Superior temporal gyrus (tissue), 1 donor: ENCODE data around the gene CFAP141.
"Not testable (repeated sequence)": the region's sequence is repeated elsewhere in the genome, so short reads cannot be mapped to it uniquely, and the experiment has no call there.

ENCODE experiments used
- DNase-seq: peaks from one replicate; pipeline ENCODE4 v3.0.0-alpha.2; 2016; ENCODE audit errors: extremely low spot score

CFAP141 gene

DNA sequence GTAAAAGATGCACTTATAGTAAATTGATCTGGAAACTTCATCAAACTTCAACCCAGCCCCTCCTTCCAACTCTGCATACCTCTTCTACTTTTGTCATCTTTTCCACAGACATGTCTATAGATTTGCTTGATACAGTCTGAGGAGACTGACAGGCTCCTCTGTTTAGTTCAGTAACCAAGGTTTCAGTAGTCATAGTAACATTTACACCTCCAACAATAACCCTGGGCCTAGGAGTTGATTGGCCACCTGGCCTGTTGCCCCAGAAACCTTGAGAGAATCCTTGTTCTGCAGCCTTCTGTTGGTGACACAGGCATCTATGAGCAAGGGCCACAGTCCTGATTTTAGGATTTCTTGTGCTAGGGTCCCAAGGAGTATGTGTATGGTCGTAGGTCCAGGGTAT, at the start of gene CFAP141:
Gene CFAP141 (minus strand): TSS at position 138 of the 400 bp plus-strand sequence. CDS start 26 bp downstream, at position 112.
- no peak for DNase-seq

GRCh38 chr1:154253671-154254070, 47.5 kb upstream of the CFAP141 start:
- DNase-seq = no peak

GRCh38 chr1:154241703-154242351, 35.7 kb upstream of the CFAP141 start:
- DNase-seq = no peak

GRCh38 chr1:154240294-154240833, 34.2 kb upstream of the CFAP141 start:
- no peak for DNase-seq

- DNase-seq = no peak
Measured at GRCh38 chr1:154239491-154239890, 33.4 kb upstream of the CFAP141 start.

DNA sequence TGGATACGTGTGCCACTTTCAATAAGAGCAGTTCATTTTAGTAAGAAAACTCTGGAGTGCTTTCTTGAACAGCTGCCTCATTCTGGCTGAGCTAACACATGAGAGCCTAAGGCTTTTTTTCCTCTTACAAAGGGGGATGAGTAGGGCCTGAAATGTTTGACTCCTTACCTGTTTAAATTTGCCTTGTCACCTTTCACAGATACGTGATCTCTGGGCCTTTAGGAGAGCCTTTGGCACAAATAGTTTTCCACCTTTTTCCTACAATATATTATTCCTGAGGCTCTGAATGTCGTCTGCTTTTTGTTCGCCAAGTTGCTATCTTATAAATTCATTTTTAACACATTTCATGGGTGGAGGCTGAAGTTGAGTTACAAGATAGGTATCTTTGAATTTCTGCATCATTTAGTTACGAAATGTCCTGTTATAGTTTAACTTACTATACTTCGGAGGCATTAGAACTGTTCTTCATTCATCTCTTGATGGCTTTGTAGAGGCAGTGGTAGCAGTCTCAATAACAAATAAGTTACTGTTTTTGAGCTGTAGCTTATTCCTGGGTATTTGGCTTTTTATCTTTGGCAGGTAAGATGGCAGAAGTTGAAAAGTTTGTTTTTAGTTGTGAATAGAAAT, 31.9 kb upstream of the CFAP141 start:
- no peak for DNase-seq

- no peak for DNase-seq
Measured at GRCh38 chr1:154237435-154237834, 31.3 kb upstream of the CFAP141 start.

DNA sequence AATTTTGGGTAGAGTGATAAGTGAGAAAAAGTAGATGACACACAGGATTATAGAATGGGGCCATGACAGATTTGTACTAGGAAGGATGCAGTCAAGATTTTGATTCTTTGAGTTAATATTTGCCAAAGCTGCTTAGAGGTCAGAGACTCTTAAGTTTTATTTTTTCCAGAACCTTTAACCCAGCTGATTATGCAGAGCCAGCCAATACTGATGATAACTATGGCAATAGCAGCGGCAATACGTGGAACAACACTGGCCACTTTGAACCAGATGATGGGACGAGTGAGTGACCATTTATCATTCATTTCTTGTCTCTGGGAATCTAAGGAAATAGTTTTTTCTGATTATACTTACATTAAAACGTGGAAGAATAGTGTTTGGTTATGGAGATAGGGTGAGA, 30.7 kb upstream of the CFAP141 start:
- no peak for DNase-seq

- not testable (repeated sequence) for DNase-seq
Measured at GRCh38 chr1:154233127-154233526, 27.0 kb upstream of the CFAP141 start.

GRCh38 chr1:154231112-154231511, 25.0 kb upstream of the CFAP141 start:
- DNase-seq = not testable (repeated sequence)

- no peak for DNase-seq
Measured at GRCh38 chr1:154225370-154225769, 19.2 kb upstream of the CFAP141 start.

DNA sequence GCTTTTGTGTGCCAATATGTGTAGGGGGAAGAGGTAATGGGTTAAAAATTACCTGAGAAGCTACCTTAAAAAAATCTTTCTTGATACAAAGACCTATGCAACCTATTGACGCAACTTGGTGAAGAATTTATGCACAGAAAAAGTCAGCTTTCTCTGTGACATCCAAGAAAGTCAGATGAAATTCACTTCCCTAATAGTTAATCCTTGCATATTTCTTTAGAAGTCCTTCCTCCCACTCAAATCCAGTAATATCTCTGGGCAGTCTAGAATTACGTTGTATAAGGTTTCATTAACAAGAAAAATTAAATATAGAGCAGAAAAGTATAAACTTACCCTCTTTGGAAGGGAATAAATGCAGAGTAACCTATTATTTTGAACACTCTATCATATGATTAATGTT, 17.5 kb upstream of the CFAP141 start:
- no peak for DNase-seq

- no peak for DNase-seq
Measured at GRCh38 chr1:154222918-154223317, 16.8 kb upstream of the CFAP141 start.

GRCh38 chr1:154222518-154222917, 16.4 kb upstream of the CFAP141 start:
- DNase-seq = no peak

DNA sequence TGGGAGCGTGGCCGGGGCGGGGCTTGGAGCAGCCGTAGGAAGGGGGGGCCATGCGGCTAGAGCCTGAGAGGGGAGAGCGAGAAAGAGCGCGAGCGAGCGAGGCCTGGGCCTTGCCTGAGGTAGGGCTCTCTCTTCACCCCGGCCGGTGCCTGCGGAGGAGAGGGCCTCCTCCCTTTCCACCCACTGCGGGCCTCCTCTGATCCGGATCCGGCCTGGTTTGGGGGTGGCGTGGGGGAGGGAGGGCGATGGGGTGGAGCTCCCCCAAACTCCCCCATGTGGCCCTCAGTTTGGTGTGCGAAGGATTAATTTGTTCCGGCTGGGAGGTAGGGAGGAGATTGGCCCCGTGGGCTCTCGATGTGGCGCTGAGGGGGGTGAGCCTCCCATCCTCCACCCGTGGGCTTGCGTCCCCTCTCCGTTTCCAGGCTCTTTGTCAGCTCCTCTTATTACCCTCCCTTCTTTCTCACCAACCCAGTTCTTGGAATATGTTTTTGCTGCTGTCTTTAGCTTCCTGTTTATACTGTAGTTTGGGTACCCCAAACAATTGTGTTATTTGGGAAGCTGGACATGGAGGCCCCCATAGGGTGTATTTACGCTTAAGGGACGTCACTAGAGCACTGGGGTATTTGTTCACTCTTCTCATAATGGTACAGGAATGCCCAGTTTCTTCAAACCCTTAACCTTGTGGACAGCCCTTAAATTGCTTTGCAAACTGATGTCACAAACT, 15.3 kb upstream of the CFAP141 start:
- peak; percentile 40 for DNase-seq

GRCh38 chr1:154220970-154221277, 14.8 kb upstream of the CFAP141 start:
- DNase-seq = no peak

GRCh38 chr1:154220071-154220969, 14.2 kb upstream of the CFAP141 start, which contains the start of gene UBAP2L:
UBAP2L (plus strand) TSS chr1:154220955; CDS start chr1:154225124, 4,169 bp downstream.
- peak; percentile 99 for DNase-seq

DNA sequence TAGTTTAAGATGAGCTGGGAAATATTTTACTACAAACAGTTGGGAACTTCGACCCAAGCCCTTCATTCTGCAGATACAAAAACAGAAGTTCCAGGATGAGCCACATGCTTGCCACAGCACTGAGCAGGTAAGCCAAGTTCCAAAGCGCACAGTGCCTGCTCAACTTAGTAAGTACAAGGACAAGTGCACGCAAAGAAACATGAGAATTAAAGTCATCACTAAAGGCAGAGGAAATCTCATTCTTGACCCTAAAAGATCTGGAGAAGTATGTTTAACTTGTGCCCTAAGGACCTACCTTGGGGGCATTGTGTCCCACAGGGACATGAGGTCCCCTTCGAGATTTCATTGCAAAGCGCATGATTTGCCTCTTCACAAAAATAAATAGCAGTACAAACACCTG, 13.4 kb upstream of the CFAP141 start:
- no peak for DNase-seq

GRCh38 chr1:154218545-154218944, 12.4 kb upstream of the CFAP141 start:
- DNase-seq = no peak

DNA sequence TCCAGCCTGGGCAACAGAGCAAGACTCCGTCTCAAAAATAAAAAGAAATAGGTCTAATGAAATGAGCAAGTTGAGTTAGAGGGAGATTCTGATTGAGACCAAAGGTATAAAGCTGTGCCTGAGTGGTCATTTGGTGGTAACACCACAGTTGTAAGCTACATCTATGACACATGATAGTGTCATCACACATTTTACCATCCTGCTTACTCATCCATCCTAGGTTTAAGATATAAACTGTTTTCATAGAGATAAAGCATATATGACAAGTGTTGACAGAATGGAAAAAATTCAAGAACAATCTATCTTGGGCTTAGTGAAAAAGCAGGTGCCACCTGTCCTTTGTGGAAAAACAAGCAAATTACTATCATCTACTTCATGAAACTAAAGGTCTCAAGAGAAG, 7.1 kb upstream of the CFAP141 start:
- DNase-seq = no peak

DNA sequence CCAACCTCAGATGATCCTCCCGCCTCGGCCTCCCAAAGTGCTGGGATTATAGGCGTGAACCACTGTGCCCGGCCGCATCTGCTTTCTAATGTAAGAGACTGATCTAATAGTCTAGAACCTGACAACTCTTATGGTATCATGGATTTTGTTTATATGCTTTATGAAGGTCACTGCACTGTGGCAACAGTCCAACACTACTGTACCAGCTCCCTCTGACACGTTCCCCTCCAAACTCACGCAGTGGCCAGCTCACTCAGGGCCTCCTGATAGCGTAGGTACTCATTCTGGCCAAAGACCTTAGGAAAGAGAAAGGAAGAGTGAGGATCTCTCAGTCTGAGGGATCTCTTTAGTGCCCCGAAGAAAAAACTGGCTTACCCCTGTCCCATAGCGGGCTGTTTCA, 6.0 kb upstream of the CFAP141 start:
- DNase-seq = no peak
